Stimulated activated naive B cell treated with anti-CD40 and anti-IgM and Interleukin-4, amounts not matched to agents 10 μg/mL and 1 μg/mL and 100 μg/mL, for 72 hours (primary cell): ENCODE measurements around the gene SND1.
A peak's percentile ranks its signal among the peaks of the same experiment; 100 is the strongest.

ENCODE experiments used
- ATAC-seq, 2 donors: fragments of 150-1000 bp; cut with Tn5 transposase; replicated peaks; 2 replicates each; pipeline ENCODE4 v1.10.0; 2021; ENCODE audit warnings: moderate library complexity in 1 of 2
- DNase-seq: peaks from one replicate; pipeline ENCODE4 v3.0.0; 2021
- H3K27ac Mint-ChIP-seq: one replicate; pipeline ENCODE4 v1.8.0; 2022; ENCODE audit warnings: mild to moderate bottlenecking, mixed read lengths
- H3K27me3 Mint-ChIP-seq, 2 donors: one replicate each; pipeline ENCODE4 v1.8.0; 2022; ENCODE audit warnings: mixed read lengths in 2 of 2
- H3K36me3 Mint-ChIP-seq, 2 donors: one replicate each; pipeline ENCODE4 v1.8.0; 2022; ENCODE audit warnings: mixed read lengths in 2 of 2, mild to moderate bottlenecking in 1 of 2
- H3K4me1 Mint-ChIP-seq, 2 donors: one replicate each; pipeline ENCODE4 v1.8.0; 2022; ENCODE audit warnings: mixed read lengths in 2 of 2, mild to moderate bottlenecking in 1 of 2
- H3K4me3 Mint-ChIP-seq, 2 donors: one replicate each; pipeline ENCODE4 v1.8.0; 2022; ENCODE audit warnings: mild to moderate bottlenecking in 2 of 2, mixed read lengths in 2 of 2, moderate library complexity in 1 of 2
- H3K9me3 Mint-ChIP-seq, 2 donors: one replicate each; pipeline ENCODE4 v1.8.0; 2022; ENCODE audit warnings: mixed read lengths in 2 of 2, mild to moderate bottlenecking in 1 of 2

The SND1 gene

DNA sequence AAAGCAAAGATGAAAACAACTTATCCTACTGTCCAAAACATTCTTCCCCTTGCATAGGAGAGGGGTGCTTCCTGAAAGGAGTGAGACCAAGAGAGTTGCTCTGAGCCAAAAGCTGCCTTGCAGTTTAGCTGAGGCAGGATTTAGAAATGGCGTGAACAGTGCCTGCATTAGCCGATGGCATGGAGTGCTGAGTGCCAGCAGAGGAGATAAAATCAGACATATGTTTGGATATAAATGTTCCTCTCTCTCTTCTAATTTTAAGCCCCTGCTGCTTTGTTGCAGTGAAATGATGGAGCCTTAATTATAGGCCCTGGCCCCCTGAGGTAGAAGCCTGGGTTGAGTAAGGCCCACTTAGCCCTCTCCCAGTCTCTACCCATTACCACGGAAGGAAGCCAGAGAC, 372.2 kb downstream of the SND1 start:
- peaks cover 0 to 3% of the 10 kb centered on the region in 2 donors for H3K27me3 Mint-ChIP-seq
- DNase-seq (no peak), ATAC-seq (no peak)
- H3K9me3 Mint-ChIP-seq = no peaks in the 10 kb centered on the region
- H3K27ac Mint-ChIP-seq = no peak overlapping the region
- peaks cover 9 to 26% of the 10 kb centered on the region in 2 donors for H3K4me1 Mint-ChIP-seq
- H3K4me3 Mint-ChIP-seq = no peak overlapping the region
- peaks cover 51 to 72% of the 10 kb centered on the region in 2 donors for H3K36me3 Mint-ChIP-seq

DNA sequence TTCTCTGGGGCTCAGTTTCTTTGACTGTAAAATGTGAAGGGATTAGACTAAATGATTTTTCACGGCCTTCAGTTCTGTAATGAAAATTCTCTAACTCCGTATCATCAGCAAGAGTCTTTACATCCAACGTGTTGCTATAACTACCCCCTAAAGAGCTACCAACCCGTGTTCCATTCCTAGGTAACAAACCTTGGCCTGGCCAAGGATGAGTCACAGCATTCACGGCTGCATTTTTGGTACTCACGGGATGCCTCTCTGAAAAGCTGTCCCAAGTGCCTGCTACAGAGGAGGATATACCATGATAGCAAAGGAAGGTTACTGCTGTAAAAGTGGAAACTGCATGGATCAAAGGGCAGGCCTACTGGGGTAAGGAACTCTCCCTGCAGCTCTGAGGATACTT, 373.4 kb downstream of the SND1 start:
- Mint-ChIP-seq H3K4me3 (no peak overlapping the region), H3K27me3 (peaks cover 0 to 8% of the 10 kb centered on the region in 2 donors), H3K4me1 (peaks cover 14 to 38% of the 10 kb centered on the region in 2 donors), H3K36me3 (peaks cover 50 to 72% of the 10 kb centered on the region in 2 donors), H3K9me3 (no peaks in the 10 kb centered on the region), H3K27ac (no peak overlapping the region)
- ATAC-seq (no peak), DNase-seq (no peak)

DNA sequence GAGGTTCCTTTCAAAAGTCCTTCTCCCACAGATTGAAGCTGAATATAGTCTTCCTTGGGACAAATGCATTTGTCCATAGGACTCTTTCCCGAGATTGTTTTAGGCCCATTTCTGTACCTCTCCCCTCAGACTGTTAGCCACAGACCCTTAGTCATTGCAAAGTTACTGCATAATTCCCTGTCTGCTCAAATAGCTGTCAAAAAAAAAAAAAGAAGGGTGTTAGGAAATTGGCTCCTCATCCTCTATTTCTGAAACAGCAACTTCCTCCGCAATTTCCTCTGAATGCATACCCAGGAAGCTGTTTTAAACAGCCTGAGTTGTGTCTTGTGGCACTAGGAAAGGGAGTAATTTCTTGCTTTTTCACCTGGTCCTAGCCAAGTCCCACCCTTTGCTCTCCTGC, 373.8 kb downstream of the SND1 start:
- H3K36me3 Mint-ChIP-seq = peaks cover 47 to 67% of the 10 kb centered on the region in 2 donors

DNA sequence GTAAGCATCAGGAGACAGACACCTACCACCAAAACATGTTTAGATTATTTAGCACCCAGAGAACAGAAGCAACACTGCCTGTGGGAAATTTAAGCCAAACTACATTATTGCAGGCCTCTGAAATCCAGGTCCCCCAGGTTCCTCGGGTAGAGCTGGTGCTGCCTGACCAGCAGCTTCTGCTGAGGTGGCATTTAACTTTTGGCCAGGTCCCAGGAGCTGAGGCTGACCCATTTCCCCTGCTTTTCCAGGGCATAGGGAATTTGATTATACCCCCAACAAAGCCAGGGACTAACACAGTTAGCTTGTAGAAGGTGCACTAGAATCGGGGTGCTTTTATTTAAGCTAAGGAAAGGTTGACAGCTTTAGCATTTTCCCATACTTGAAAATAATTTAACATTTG, 374.6 kb downstream of the SND1 start:
- no peak overlapping the region for H3K4me3 Mint-ChIP-seq
- ATAC-seq = no peak
- no peaks in the 10 kb centered on the region for H3K9me3 Mint-ChIP-seq
- DNase-seq = no peak
- peaks cover 0 to 8% of the 10 kb centered on the region in 2 donors for H3K27me3 Mint-ChIP-seq
- H3K27ac Mint-ChIP-seq = no peak overlapping the region
- H3K4me1 Mint-ChIP-seq = peaks cover 12 to 36% of the 10 kb centered on the region in 2 donors
- peaks cover 40 to 60% of the 10 kb centered on the region in 2 donors for H3K36me3 Mint-ChIP-seq

More for the DNA sequence above, 373.8 kb downstream of the SND1 start:
- Mint-ChIP-seq H3K4me3 (no peak overlapping the region), H3K9me3 (no peaks in the 10 kb centered on the region), H3K27me3 (peaks cover 0 to 8% of the 10 kb centered on the region in 2 donors), H3K4me1 (peaks cover 14 to 41% of the 10 kb centered on the region in 2 donors), H3K27ac (no peak overlapping the region)
- ATAC-seq (no peak), DNase-seq (no peak)

DNA sequence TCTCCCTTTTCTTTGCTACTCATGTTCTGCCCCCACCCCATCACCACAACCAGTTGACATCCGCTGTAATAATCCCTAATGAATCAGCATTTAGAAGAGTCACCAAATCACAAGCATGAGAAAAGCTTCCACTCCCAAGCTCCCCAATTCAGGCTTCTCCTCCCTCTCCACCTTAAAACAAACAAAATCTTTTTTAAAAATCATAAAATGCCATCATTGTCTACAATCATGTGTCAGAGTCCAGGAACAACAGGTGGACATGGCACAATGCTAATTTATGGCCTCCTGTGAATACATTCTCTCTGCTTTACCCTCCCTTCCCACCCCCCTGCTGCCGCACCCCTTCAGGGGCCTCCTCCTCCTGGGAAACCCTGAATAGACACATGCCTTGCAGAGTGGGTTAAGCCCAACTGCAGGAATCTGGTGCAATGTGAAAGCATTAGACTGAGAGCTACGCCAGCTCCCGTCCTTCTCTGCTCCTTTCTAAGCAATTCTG, 375.5 kb downstream of the SND1 start:
- Mint-ChIP-seq H3K9me3 (no peaks in the 10 kb centered on the region), H3K27me3 (peaks cover 0 to 8% of the 10 kb centered on the region in 2 donors), H3K36me3 (peaks cover 36 to 58% of the 10 kb centered on the region in 2 donors), H3K27ac (no peak overlapping the region), H3K4me3 (no peak overlapping the region), H3K4me1 (peaks cover 14 to 41% of the 10 kb centered on the region in 2 donors)
- DNase-seq (no peak), ATAC-seq (no peak)

DNA sequence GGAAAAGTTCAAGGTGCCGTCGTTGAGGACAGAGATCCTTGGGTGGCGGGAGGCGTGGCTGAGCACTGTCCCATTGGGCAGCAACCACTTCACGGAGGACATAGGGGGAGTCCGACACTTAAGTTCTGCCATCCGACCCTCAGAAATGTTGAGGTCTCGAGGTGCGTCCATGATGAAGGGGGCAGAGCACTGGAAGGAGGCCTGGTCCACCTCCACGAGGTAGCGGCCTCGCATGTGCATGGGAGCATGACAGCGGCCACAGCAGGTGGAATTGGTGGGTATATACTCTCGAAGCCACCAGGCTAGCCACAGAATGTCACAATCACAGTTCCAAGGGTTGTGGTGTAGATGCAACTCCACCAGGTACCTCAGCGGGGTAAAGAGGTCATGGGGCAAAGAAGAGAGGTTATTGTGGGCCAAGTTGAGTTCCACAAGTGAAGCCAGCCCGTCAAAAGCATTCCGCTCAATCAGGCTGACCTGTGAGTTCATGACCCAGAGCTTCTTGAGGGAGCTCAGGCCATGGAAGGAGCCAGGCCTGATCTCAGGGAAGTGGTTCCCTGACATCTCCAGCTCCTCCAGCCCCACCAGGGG, 377.5 kb downstream of the SND1 start:
- H3K4me1 Mint-ChIP-seq = peaks cover 16 to 50% of the 10 kb centered on the region in 2 donors
- no peaks in the 10 kb centered on the region for H3K9me3 Mint-ChIP-seq
- peaks cover 40 to 54% of the 10 kb centered on the region in 2 donors for H3K36me3 Mint-ChIP-seq
- ATAC-seq = no peak
- no peak for DNase-seq
- peak overlapping the region in 1 of 2 donors; percentile 71 for H3K4me3 Mint-ChIP-seq
- H3K27ac Mint-ChIP-seq = no peak overlapping the region
- peaks cover 0 to 8% of the 10 kb centered on the region in 2 donors for H3K27me3 Mint-ChIP-seq

DNA sequence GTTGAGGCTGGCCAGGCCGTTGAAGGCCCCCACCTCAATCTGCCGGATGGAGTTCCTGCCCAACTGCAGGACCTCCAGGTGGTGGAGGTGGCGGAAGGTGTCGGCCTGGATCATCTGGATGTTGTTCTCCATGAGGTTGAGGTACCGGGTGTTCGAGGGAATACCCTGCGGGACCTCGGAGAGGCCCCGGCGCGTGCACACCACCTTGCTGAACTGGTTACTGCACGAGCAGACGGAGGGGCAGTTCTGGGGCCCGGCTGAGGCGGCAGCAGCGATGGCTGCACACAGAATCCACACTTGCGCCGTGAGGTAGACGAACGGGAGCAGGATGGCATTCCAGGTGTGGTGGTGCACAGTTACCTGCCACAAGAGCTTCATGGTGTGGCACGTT, 378.3 kb downstream of the SND1 start:
- DNase-seq (no peak), ATAC-seq (no peak)
- Mint-ChIP-seq H3K9me3 (no peaks in the 10 kb centered on the region), H3K36me3 (peaks cover 40 to 53% of the 10 kb centered on the region in 2 donors), H3K4me1 (peaks cover 17 to 50% of the 10 kb centered on the region in 2 donors), H3K4me3 (peak overlapping the region; percentile 60 to 71), H3K27ac (peak overlapping the region; percentile 42), H3K27me3 (peaks cover 0 to 8% of the 10 kb centered on the region in 2 donors)

DNA sequence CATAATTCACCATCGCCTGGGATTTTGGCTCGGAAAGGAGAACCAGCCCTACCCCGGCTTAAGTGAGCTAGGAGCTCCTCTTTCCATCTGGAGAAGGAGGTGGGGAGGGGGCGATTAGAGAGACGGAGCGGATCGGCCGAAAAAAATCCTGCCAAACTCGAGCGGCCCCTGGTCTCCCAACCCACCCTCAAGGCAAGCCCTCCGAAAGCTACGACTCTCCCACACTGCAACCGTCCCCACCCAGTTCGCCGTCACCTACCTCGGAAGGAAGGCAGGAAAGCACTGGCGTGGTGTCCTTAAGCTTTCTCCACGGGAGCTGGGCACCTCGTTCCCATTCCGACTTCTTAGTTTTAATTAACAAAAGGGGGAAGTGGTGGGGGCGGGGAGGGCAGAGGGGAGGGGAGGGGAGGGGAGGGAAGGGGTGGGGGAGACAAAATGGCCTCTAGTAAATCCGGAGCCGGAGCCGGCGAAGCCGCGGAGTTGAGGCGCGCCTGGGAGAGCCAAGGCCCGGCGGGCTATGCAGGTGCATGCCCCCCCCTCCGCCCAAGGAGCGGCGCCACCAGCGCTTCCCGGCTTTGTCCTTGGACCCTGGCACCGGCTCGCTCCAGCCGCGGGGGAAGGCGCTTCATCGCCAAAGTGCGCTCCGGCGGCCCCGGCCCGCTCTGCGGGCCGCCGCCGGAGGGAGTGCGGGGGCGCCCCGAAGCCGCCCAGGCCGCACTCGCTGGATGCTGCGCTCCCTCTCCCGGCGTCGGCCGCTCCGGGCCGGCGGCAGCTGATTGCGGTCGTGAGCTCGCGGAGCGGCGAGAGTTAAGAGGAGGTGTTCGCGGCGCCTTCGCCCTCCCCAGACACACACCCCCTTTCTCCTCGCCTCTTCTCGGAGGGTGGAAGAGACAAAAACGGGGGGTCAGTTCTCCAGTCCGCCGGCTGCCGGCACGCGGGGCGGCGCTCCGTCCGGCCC, 378.9 kb downstream of the SND1 start, which contains the start of gene LRRC4:
Gene LRRC4 (minus strand): TSS at position 784 of the 958 bp plus-strand sequence. CDS start 797 bp downstream, outside the sequence.
- DNase-seq = peak; percentile 15
- ATAC-seq = peak; percentile 51 to 55
- no peaks in the 10 kb centered on the region for H3K9me3 Mint-ChIP-seq
- H3K36me3 Mint-ChIP-seq = peaks cover 41 to 46% of the 10 kb centered on the region in 2 donors
- H3K27me3 Mint-ChIP-seq = peaks cover 0 to 8% of the 10 kb centered on the region in 2 donors
- peaks cover 18 to 52% of the 10 kb centered on the region in 2 donors for H3K4me1 Mint-ChIP-seq
- H3K27ac Mint-ChIP-seq = peak within 1 kb of the TSS; percentile 89
- peak within 1 kb of the TSS; percentile 87 to 90 for H3K4me3 Mint-ChIP-seq

DNA sequence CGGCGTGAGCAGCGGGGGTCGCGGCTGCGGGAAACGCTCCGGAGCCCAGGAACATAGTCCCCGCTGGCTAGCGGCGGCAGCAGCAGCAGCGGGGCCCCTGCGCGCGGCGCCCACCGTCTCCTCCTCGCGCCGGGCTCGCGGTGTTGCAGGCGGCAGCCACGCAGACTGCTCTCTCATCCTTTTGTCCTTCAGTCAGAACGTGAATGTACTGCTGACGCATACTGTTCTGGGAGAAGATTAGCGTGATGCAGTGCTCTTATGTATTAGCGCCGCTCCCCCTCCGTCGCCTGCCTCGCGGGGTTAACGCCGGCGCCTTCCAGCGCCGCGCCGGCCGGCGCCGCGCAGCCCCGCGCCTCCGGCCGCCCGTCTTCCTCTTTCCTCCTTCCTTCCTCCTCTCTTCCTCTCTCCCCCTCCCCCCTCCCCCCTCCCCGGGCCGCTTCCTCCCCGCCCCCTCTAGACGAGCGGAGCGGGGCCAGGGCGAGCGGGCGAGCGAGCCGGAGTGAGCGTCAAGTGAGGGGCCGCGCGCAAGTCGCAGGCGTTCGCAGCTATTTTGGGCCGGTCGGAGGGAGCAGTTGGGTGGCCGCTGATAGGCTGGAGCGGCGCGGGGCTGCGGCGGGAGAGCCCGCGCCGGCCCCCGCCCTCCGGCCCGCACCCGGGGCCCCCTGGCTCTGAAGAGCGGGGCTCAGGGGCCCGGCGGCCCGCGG, 380.1 kb downstream of the SND1 start:
- H3K36me3 Mint-ChIP-seq = peaks cover 39 to 41% of the 10 kb centered on the region in 2 donors
- no peaks in the 10 kb centered on the region for H3K9me3 Mint-ChIP-seq
- H3K27me3 Mint-ChIP-seq = peaks cover 0 to 8% of the 10 kb centered on the region in 2 donors
- peaks cover 19 to 51% of the 10 kb centered on the region in 2 donors for H3K4me1 Mint-ChIP-seq
- peak overlapping the region; percentile 87 to 90 for H3K4me3 Mint-ChIP-seq
- DNase-seq (peak; percentile 41), ATAC-seq (peak; percentile 88 to 89)
- peak overlapping the region; percentile 89 for H3K27ac Mint-ChIP-seq

DNA sequence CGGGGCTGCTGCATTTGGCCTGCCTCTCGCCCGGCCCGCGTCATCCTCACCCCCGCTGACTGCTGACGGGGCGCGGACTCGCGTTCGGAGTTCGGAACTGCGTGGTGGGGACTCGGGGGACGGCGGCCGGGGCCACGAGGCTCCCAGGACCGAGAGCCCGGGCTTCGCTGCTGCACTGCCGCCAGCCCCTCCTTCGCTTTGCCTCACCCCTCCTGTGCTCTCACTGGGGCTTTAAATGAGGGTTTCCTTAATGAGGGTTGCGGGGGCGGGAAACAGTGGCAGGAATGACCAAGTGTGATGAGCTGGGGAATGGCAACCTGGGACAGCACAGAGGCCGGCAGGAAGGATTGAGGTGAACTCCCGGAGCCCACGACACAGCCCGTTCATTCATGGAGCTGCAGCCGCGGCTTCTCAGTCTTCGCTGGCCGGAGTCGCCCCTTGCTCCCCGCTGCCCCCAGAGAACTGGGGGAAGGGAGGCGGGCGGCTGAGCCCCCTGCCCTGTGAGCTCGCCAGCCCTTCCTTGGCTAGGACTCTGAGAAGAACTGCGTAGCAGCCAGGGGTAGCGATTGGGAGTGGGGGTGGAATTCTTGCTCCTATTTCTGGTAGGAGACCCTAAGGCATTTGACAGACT, 380.7 kb downstream of the SND1 start:
- Mint-ChIP-seq H3K4me3 (peak overlapping the region in 1 of 2 donors; percentile 69), H3K36me3 (peaks cover 37 to 40% of the 10 kb centered on the region in 2 donors), H3K27me3 (peaks cover 0 to 8% of the 10 kb centered on the region in 2 donors), H3K9me3 (no peaks in the 10 kb centered on the region), H3K27ac (no peak overlapping the region), H3K4me1 (peaks cover 22 to 52% of the 10 kb centered on the region in 2 donors)
- DNase-seq = peak; percentile 13
- peak; percentile 26 to 35 for ATAC-seq

DNA sequence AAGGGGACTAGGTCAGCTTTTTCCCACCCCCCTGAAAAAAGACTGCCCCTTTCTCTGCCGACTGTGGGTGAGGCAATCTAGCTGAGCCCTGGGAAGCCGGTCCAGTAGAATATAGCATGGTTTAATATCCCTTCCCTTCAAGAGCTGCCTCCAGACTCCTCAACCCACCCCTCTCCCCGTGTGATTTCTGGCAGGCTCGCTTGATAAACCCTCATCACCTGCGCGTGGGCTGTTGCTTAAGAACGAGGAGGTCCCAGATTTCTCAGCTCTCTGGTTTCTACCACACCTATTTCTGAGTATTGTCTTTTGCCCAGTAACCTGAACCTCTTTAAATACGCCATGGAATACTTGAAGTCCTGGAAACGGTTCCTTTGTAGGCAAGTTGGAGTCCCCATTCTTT, 381.3 kb downstream of the SND1 start:
- Mint-ChIP-seq H3K4me3 (peak overlapping the region; percentile 44 to 69), H3K36me3 (peaks cover 37 to 39% of the 10 kb centered on the region in 2 donors), H3K27me3 (peaks cover 0 to 8% of the 10 kb centered on the region in 2 donors), H3K27ac (no peak overlapping the region), H3K4me1 (peaks cover 22 to 52% of the 10 kb centered on the region in 2 donors), H3K9me3 (no peaks in the 10 kb centered on the region)
- DNase-seq (no peak), ATAC-seq (no peak)

DNA sequence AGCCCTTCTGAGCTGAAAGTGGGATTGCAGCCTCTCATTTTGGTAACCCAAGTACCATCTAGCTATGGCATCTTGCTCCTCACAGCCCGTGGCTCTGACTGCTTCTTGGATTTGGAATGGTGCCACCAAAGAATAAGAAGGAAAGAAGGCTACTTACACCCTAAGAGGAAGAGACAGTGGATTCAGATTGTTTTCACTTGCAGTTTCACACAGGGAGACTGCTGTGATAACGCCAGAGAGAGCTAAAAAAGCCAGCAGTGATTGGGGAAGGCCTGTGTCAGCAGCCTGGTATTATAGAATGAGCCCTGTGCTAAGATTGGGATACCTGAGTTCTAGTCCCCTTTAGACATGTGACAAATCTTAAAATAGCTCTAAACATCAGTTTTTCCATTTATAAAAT, 382.8 kb downstream of the SND1 start:
- Mint-ChIP-seq H3K4me3 (no peak overlapping the region), H3K27ac (no peak overlapping the region), H3K27me3 (no peaks in the 10 kb centered on the region), H3K9me3 (no peaks in the 10 kb centered on the region), H3K36me3 (peaks cover 28% of the 10 kb centered on the region in 2 donors), H3K4me1 (peaks cover 14 to 43% of the 10 kb centered on the region in 2 donors)
- no peak for ATAC-seq
- DNase-seq = no peak

DNA sequence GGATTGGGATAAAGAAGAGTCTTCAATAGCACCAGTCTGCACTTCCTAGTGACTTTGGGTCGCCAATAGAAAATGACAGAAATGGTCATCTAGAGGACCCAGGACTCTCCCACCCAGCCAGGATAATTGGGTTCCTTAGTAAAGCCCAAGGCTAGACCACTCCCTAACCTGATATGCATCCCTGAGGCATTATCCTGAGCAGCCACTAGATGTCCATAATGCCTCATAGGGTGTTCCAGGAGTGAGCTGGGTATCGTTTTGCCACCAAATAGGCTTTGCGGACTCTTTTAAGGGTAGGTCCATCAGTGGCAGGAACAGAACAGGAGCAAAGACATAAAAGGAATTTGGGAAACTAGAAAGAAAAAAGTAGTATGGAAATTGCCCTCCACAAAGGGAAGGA, 383.7 kb downstream of the SND1 start:
- H3K4me1 Mint-ChIP-seq = peaks cover 15 to 34% of the 10 kb centered on the region in 2 donors
- ATAC-seq (no peak), DNase-seq (no peak)
- no peak overlapping the region for H3K27ac Mint-ChIP-seq
- no peaks in the 10 kb centered on the region for H3K27me3 Mint-ChIP-seq
- H3K36me3 Mint-ChIP-seq = peaks cover 23 to 25% of the 10 kb centered on the region in 2 donors
- no peaks in the 10 kb centered on the region for H3K9me3 Mint-ChIP-seq
- no peak overlapping the region for H3K4me3 Mint-ChIP-seq
